Measurements from ENCODE around the gene RNPS1. TPM values are rescaled to one million over a fixed set of nuclear protein-coding genes. Genes with fewer than 3 reads are reported as not detected.
A peak's percentile ranks its signal among the peaks of the same experiment; 100 is the strongest.

Gene RNPS1
- total and polyA plus RNA-seq, 4 donors: 95.5 to 101 (median 97.4) TPM

DNA sequence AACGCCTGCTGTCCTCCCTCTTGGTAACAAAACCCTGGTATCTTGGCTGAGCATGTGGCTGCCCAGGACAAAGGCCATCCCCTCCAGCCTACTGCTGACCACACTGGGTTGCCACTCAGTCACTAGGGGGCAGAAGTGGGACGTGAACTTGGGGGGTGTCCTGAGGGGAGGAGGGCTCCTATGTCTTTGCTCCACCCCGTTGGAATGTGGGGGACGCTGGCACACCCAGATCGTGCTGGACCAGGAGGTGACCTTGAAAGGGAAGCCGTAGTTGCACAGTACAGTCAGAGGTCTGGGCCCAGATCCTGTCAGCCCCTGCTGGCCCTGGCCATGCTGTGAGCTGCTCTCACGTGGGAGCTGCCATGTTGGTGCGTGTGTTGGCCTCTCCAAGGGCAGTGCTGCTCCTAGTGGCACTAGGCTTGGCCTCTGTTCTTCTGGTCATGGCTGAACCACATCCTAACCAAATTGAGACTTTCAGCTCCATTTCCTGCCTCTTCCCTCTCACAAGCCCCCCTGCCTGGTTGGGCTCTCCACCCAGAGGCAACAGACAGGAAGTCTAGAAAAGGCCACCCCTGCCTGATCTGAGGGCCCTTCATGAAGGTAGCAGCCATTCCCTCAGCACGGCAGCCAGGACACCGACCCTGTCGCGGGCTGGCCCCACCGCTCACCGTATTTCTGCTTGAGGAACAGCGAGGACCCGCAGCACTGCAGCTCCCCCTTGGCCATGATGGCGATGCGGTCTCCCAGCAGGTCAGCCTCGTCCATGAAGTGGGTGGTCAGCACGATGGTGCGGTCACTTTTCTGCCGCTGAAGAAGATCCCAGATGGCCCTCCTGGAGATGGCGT lies 29.0 kb upstream of the RNPS1 start:
- DNase-seq (peak in 1 of 2 donors; percentile 49), ATAC-seq (ENCODE audit: low FRiP score) (no peak)
- H3K36me3 ChIP-seq (ENCODE audit: control insufficient read depth in 1 of 2, insufficient read depth in 2 of 2, low read length in 1 of 2): peaks cover 0 to 6% of the 10 kb centered on the region in 2 donors
- no peak overlapping the region for H3K4me3 ChIP-seq (ENCODE audit: low read length in 2 of 2)
- no peaks in the 10 kb centered on the region for H3K27me3 ChIP-seq (ENCODE audit: control insufficient read depth in 1 of 2, insufficient read depth in 2 of 2, low read length in 1 of 2)
- H3K9me3 ChIP-seq (ENCODE audit: control insufficient read depth, low read length): no peaks in the 10 kb centered on the region
- WGBS, 2 donors: 80% methylated on average over 23 of the region's 23 CpGs
- no peak overlapping the region for H3K27ac ChIP-seq (ENCODE audit: low read depth in 1 of 2, low read length in 2 of 2)
- no peaks in the 10 kb centered on the region for H3K4me1 ChIP-seq (ENCODE audit: control insufficient read depth in 1 of 2, insufficient read depth in 2 of 2, low read length in 2 of 2)
- intact Hi-C loops (cut with DNase I): no loop called here

DNA sequence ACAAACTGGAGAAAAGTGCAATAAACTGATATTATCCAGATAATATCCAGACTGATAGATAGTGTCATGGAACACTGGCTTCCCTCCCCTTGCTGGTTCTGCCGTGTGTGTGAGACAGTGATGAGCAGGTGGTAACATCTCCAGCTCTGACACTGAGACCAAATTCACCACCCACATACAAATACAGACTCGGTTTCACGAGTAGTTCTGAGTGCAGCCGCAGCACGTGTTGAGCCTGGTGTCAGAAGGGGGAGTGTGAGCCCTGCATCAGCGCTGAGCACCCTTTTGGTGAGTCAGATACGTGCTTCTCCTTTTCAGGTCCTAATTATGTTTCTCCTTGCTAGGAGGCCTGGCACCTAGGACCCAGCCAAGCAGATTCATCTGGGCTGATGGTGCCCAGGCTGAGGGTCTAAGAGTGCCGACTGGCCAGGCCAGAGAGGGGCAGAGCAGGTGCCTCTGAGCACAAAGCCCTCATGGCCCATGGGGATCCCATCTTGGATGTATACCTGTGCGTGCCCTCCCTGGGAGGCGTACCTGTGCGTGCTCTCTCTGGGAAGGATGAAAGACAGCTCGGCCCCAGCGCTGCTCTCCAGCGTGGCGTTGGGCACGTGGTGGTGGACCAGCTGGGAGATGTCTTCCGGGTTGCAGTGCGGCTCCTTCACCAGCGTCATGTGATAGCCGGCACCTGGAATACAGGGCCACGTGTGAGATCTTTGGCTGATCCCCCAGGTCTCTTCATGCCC lies 27.3 kb upstream of the RNPS1 start:
- peaks cover 0 to 6% of the 10 kb centered on the region in 2 donors for H3K36me3 ChIP-seq (ENCODE audit: control insufficient read depth in 1 of 2, insufficient read depth in 2 of 2, low read length in 1 of 2)
- intact Hi-C loops (cut with DNase I): no loop called here
- ATAC-seq (ENCODE audit: low FRiP score): peak; percentile 19

DNA sequence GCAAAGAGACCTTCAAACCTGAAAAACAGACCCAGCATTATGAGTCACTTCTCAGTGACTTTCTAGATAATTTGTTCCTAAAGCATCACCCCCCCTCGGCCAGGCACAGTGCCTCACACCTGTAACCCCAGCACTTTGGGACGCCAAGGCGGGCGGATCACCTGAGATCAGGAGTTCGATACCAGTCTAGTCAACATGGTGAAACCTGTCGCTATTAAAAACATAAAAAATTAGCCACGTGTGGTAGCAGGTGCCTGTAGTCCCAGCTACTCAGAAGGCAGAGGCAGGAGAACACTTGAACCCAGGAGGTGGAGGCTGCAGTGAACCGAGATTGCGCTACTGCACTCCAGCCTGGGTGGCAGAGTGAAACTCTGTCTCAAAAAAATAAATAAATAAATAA lies 24.3 kb upstream of the RNPS1 start:
- WGBS, 2 donors: 92 to 93% methylated on average over 9 of the region's 9 CpGs
- peaks cover 0 to 8% of the 10 kb centered on the region in 2 donors for H3K36me3 ChIP-seq (ENCODE audit: control insufficient read depth in 1 of 2, insufficient read depth in 2 of 2, low read length in 1 of 2)

More for the DNA sequence above, 27.3 kb upstream of the RNPS1 start:
- Histone ChIP-seq H3K9me3 (ENCODE audit: control insufficient read depth, low read length) (no peaks in the 10 kb centered on the region), H3K4me3 (ENCODE audit: low read length in 2 of 2) (no peak overlapping the region), H3K4me1 (ENCODE audit: control insufficient read depth in 1 of 2, insufficient read depth in 2 of 2, low read length in 2 of 2) (no peaks in the 10 kb centered on the region), H3K27ac (ENCODE audit: low read depth in 1 of 2, low read length in 2 of 2) (no peak overlapping the region), H3K27me3 (ENCODE audit: control insufficient read depth in 1 of 2, insufficient read depth in 2 of 2, low read length in 1 of 2) (no peaks in the 10 kb centered on the region)
- DNase-seq: no peak
- 89 to 91% methylated on average over 21 of the region's 21 CpGs for WGBS, 2 donors

DNA sequence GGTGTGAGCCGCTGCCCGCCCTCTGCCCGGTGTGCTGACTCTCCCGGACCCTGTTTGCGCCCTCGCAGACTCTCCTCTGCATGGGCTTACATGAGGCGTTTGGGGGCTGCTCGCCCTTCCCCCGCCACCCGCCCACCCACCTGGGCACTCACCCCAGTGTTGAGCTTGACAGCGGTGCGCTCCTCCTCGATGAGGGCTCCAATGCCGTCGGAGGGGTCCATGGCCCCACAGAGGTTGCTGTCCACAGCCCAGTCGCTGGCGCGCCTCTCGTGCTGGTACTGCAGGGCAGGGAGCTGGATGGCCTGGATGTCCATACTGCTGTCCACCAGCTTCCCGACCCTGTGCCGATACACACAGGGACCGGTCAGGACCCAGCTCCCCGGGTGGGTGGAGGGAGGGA lies 21.4 kb upstream of the RNPS1 start:
- intact Hi-C loops (cut with DNase I): no loop called here
- WGBS, 2 donors: 91 to 94% methylated on average over 23 of the region's 23 CpGs
- DNase-seq (peak in 1 of 2 donors; percentile 34), ATAC-seq (ENCODE audit: low FRiP score) (no peak)
- Histone ChIP-seq H3K27ac (ENCODE audit: low read depth in 1 of 2, low read length in 2 of 2) (no peak overlapping the region), H3K36me3 (ENCODE audit: control insufficient read depth in 1 of 2, insufficient read depth in 2 of 2, low read length in 1 of 2) (peaks cover 0 to 6% of the 10 kb centered on the region in 2 donors), H3K4me1 (ENCODE audit: control insufficient read depth in 1 of 2, insufficient read depth in 2 of 2, low read length in 2 of 2) (no peaks in the 10 kb centered on the region), H3K9me3 (ENCODE audit: control insufficient read depth, low read length) (no peaks in the 10 kb centered on the region), H3K27me3 (ENCODE audit: control insufficient read depth in 1 of 2, insufficient read depth in 2 of 2, low read length in 1 of 2) (no peaks in the 10 kb centered on the region), H3K4me3 (ENCODE audit: low read length in 2 of 2) (no peak overlapping the region)

More for the DNA sequence above, 24.3 kb upstream of the RNPS1 start:
- H3K27ac ChIP-seq (ENCODE audit: low read depth in 1 of 2, low read length in 2 of 2): no peak overlapping the region
- ATAC-seq (ENCODE audit: low FRiP score): no peak
- intact Hi-C loops (cut with DNase I): no loop called here
- no peaks in the 10 kb centered on the region for H3K27me3 ChIP-seq (ENCODE audit: control insufficient read depth in 1 of 2, insufficient read depth in 2 of 2, low read length in 1 of 2)
- no peaks in the 10 kb centered on the region for H3K4me1 ChIP-seq (ENCODE audit: control insufficient read depth in 1 of 2, insufficient read depth in 2 of 2, low read length in 2 of 2)
- DNase-seq: no peak
- H3K4me3 ChIP-seq (ENCODE audit: low read length in 2 of 2): no peak overlapping the region
- no peaks in the 10 kb centered on the region for H3K9me3 ChIP-seq (ENCODE audit: control insufficient read depth, low read length)

DNA sequence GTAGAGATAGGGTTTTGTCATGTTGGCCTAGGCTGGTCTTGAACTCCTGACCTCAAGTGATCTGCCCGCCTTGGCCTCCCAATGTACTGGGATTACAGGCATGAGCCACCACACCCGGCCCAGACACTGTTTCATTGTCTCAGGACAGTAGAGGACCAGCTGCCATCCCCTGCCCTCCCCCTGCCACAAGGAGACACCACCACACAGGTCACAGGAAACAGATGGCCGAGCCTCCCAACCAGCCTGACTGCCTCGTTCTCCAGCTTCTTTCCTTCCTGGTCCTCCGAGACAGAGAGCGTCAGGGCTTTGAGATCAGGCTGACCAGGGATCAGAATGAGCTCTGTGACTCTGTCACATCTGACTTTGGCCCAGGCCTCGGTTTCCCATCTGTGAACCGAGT lies 20.8 kb upstream of the RNPS1 start:
- no peaks in the 10 kb centered on the region for H3K27me3 ChIP-seq (ENCODE audit: control insufficient read depth in 1 of 2, insufficient read depth in 2 of 2, low read length in 1 of 2)
- peaks cover 0 to 6% of the 10 kb centered on the region in 2 donors for H3K36me3 ChIP-seq (ENCODE audit: control insufficient read depth in 1 of 2, insufficient read depth in 2 of 2, low read length in 1 of 2)
- no peak overlapping the region for H3K27ac ChIP-seq (ENCODE audit: low read depth in 1 of 2, low read length in 2 of 2)
- intact Hi-C loops (cut with DNase I): no loop called here
- WGBS, 2 donors: 83 to 84% methylated on average over 8 of the region's 8 CpGs
- no peak for ATAC-seq (ENCODE audit: low FRiP score)
- DNase-seq: no peak
- no peak overlapping the region for H3K4me3 ChIP-seq (ENCODE audit: low read length in 2 of 2)
- no peaks in the 10 kb centered on the region for H3K4me1 ChIP-seq (ENCODE audit: control insufficient read depth in 1 of 2, insufficient read depth in 2 of 2, low read length in 2 of 2)
- H3K9me3 ChIP-seq (ENCODE audit: control insufficient read depth, low read length): no peaks in the 10 kb centered on the region

DNA sequence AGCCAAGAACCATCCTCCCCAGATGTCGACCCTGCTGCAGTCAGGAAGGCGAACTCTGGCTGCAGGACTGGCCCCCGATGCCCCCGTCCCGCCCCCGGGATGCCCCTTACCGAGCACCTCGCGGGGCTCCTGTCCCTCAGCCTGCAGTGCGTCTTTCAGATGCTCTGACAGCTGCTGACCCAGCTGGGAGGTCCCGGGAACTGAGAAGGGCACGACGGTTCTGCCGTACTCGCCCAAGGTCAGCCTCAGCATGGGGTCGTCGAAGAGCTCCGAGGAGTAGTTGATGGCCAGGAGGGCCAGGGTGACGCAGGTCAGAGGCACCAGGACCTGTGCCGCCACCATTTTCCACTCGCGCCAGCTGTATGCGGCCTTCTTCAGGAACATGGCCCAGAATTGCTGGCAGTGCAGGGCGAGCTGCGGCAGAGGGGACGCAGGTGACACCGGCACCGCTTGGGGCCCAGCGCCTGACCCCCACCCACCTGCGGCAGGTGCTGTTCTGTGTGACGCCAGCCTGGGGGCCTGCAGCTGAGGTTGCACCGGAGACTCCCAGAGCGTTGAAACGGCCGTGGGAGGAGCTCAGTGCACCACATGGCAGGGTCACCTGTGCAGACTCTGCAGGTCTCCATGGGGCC lies 20.1 kb upstream of the RNPS1 start:
- Histone ChIP-seq H3K36me3 (ENCODE audit: control insufficient read depth in 1 of 2, insufficient read depth in 2 of 2, low read length in 1 of 2) (peaks cover 0 to 6% of the 10 kb centered on the region in 2 donors), H3K4me3 (ENCODE audit: low read length in 2 of 2) (no peak overlapping the region), H3K27me3 (ENCODE audit: control insufficient read depth in 1 of 2, insufficient read depth in 2 of 2, low read length in 1 of 2) (no peaks in the 10 kb centered on the region), H3K27ac (ENCODE audit: low read depth in 1 of 2, low read length in 2 of 2) (no peak overlapping the region), H3K4me1 (ENCODE audit: control insufficient read depth in 1 of 2, insufficient read depth in 2 of 2, low read length in 2 of 2) (no peaks in the 10 kb centered on the region), H3K9me3 (ENCODE audit: control insufficient read depth, low read length) (no peaks in the 10 kb centered on the region)
- 85% methylated on average over 35 of the region's 35 CpGs for WGBS, 2 donors
- intact Hi-C loops (cut with DNase I): no loop called here
- ATAC-seq (ENCODE audit: low FRiP score) (no peak), DNase-seq (peak in 1 of 2 donors; percentile 33)

DNA sequence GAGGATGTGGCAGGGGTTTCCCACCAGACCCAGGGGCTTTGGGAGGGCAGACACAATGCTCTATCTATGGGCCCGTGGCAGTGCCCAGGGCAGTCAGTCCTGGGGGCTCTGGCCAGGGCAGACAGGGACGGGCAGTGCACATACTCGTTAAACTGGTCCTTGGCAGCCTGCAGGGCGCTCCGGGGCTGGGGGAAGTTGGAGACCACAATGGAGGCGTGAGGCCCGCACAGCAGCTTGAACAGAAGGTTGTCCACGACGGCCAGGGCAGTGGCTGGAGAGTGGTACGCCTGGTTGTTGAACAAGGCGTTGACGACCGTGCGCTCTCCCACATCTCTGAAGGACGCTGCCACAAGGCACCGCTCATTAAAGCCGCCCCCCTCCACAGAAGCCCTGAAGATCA lies 18.6 kb upstream of the RNPS1 start:
- intact Hi-C loops (cut with DNase I): no loop called here
- 90 to 92% methylated on average over 17 of the region's 17 CpGs for WGBS, 2 donors
- Histone ChIP-seq H3K9me3 (ENCODE audit: control insufficient read depth, low read length) (no peaks in the 10 kb centered on the region), H3K4me3 (ENCODE audit: low read length in 2 of 2) (no peak overlapping the region), H3K36me3 (ENCODE audit: control insufficient read depth in 1 of 2, insufficient read depth in 2 of 2, low read length in 1 of 2) (peaks cover 0 to 6% of the 10 kb centered on the region in 2 donors), H3K27ac (ENCODE audit: low read depth in 1 of 2, low read length in 2 of 2) (no peak overlapping the region), H3K27me3 (ENCODE audit: control insufficient read depth in 1 of 2, insufficient read depth in 2 of 2, low read length in 1 of 2) (no peaks in the 10 kb centered on the region), H3K4me1 (ENCODE audit: control insufficient read depth in 1 of 2, insufficient read depth in 2 of 2, low read length in 2 of 2) (no peaks in the 10 kb centered on the region)
- ATAC-seq (ENCODE audit: low FRiP score): no peak
- DNase-seq: peak in 1 of 2 donors; percentile 36

DNA sequence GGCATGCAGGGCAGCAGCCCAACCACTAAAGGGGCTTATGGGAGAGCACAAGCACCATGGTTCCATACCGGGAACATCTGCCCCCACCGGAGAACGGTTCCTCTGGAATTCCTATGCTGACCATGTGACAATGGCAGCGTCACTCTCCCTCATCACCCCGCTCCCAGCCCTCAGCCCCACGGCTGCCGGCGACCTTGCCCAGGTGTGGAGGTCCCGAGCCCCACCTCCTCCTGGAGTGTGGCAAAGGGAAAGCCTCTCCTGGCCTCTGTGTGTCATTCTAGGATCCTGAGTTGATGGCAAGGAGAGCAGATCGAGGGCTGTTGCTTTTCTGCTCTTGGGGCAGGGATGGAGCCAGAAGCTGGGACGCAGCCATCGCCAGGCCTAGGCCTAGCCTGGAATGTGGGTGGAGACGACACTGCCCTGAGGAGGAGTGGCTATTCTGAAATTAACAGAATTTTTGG lies 17.8 kb upstream of the RNPS1 start:
- H3K4me1 ChIP-seq (ENCODE audit: control insufficient read depth in 1 of 2, insufficient read depth in 2 of 2, low read length in 2 of 2): no peaks in the 10 kb centered on the region
- H3K4me3 ChIP-seq (ENCODE audit: low read length in 2 of 2): no peak overlapping the region
- intact Hi-C loops (cut with DNase I): no loop called here
- DNase-seq: no peak
- no peak for ATAC-seq (ENCODE audit: low FRiP score)
- peaks cover 0 to 6% of the 10 kb centered on the region in 2 donors for H3K36me3 ChIP-seq (ENCODE audit: control insufficient read depth in 1 of 2, insufficient read depth in 2 of 2, low read length in 1 of 2)
- no peaks in the 10 kb centered on the region for H3K27me3 ChIP-seq (ENCODE audit: control insufficient read depth in 1 of 2, insufficient read depth in 2 of 2, low read length in 1 of 2)
- no peak overlapping the region for H3K27ac ChIP-seq (ENCODE audit: low read depth in 1 of 2, low read length in 2 of 2)
- no peaks in the 10 kb centered on the region for H3K9me3 ChIP-seq (ENCODE audit: control insufficient read depth, low read length)
- whole genome bisulfite sequencing, 2 donors: 73 to 77% methylated on average over 12 to 13 of the region's 13 CpGs

Measured in aorta (tissue), 5 donors.